Measurements from ENCODE around the gene SOCS1.

- TF ChIP-seq CTCF (conservative IDR thresholded peaks at IDR 0.05; ENCODE audit: low read length) (no peak), EZH2phosphoT487 (IDR thresholded peaks at IDR 0.05; ENCODE audit: borderline replicate concordance, low read depth, low read length) (no peak)
Observed at GRCh38 chr16:11210260-11210659, 45.7 kb downstream of the SOCS1 start.

All from OCI-LY7 (cell line).